NOMO-1 (cell line): Measurements from ENCODE around the gene ZDHHC22.
"Not testable (repeated sequence)": the region's sequence is repeated elsewhere in the genome, so short reads cannot be mapped to it uniquely, and the experiment has no call there.

ENCODE experiments used
- DNase-seq, 2 experiments: peaks; one replicate each; lab custom pipeline; 2025; ENCODE audit not compliant: unreplicated experiment in 2 of 2; lab: John Stamatoyannopoulos, UW

ZDHHC22 gene

DNA sequence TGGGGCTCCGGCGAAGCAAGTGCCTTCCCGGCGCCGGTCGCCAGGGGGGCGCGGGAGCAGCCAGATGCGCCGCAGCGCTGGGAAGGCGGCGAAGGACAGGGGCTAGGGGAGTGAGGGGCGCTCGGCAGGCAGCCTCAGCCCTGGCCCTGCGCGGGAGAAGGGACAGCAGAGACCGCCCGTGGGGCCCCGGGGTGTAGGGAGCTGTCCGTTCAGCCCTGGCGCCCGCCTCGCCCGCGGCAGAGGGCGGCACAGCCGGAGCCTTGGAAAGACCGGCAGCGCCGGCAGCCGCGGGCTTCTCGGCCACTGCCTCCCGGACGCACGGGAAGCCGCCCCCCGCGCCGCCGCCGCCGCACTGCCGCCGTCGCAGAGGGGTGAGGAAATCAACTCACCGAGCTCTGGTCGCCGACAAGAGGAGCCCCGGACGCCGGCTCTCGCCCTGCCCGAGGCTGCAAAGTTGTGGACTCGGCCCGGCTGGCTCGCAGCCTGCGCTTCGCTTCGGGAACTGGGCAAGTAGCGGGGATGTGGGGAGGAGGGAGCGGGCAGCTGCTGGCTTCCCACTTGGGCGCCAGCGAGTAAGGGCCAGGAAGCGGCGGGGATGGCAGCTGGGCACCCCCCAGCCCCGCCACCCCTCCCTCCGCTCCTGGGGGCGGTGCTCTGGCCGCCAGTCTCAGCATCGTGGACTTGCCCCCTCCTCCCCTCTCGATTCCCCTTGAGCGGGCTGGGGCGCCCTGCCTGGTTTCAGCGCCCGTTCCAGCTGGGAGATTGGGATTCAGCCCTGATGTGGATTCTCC lies at the start of gene ZDHHC22:
TSS of gene ZDHHC22 (minus strand) at position 578 of the 791 bp plus-strand sequence. CDS start 2,053 bp downstream, outside the sequence.
- no peak for DNase-seq

GRCh38 chr14:77190977-77191376 lies 49.4 kb upstream of the ZDHHC22 start:
- DNase-seq: no peak

DNA sequence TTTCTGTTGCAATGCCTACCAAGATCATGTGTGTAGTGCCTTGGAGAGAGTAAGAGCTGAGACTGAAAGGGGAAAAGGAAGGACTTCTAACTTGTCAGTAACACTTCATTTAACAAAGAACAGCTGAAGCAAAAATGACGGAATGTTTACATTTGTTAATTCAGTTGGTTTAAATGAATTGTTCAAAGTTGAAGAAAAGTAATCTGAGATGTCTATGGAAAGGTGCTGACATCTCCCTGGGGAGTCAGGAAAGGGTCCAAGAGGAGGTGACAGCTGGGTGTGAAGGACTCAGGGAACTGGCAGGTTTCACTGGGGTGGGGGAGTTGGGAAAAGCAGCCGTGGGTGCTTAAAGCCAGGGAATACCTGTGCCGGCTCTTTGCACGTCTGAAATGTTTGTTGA lies 47.9 kb upstream of the ZDHHC22 start:
- no peak for DNase-seq

DNA sequence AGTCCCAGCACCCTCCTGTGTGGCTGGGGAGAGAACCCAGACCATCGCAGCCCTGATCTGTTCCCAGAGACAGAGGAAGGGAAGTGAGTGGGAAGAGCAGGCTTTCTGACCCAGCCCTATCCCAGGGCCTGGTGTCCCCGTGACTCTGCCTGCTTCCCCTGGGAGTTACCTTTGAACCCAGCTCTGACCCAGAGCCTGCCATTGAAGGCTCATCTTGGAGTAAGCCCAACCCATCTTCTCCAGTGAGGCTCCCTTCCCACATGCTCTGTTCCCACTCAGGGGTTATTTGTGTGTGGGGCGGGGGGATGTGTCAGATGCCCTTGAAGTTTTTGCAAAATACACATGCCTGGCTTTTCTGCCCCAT lies 46.0 kb upstream of the ZDHHC22 start:
- no peak for DNase-seq

- no peak for DNase-seq
Observed at GRCh38 chr14:77186911-77187648, 45.5 kb upstream of the ZDHHC22 start.

- no peak for DNase-seq
Observed at GRCh38 chr14:77185093-77185465, 43.5 kb upstream of the ZDHHC22 start.

GRCh38 chr14:77184396-77185092 lies 43.0 kb upstream of the ZDHHC22 start:
- DNase-seq: peak in 1 of 2 experiments; percentile 7

DNA sequence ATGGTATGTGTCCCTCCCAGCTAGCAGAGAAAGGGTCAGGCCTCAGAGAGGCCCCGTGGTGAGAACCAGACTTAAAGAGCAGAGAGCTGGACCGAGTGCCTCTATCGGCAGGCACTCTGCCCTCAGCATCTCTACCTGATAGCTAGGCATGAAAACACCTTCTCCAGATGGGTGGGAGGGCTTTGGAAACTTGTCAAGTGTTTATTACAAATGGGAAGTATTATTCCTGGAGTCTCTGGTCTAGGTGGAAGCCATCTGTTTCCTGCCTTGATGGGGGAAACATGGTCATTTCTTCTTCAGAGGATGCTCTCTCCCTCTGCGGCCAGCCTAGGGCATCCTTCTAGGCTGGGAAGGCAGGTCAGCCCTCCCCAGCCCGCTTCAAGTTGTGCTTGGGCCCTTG lies 42.3 kb upstream of the ZDHHC22 start:
- no peak for DNase-seq

DNA sequence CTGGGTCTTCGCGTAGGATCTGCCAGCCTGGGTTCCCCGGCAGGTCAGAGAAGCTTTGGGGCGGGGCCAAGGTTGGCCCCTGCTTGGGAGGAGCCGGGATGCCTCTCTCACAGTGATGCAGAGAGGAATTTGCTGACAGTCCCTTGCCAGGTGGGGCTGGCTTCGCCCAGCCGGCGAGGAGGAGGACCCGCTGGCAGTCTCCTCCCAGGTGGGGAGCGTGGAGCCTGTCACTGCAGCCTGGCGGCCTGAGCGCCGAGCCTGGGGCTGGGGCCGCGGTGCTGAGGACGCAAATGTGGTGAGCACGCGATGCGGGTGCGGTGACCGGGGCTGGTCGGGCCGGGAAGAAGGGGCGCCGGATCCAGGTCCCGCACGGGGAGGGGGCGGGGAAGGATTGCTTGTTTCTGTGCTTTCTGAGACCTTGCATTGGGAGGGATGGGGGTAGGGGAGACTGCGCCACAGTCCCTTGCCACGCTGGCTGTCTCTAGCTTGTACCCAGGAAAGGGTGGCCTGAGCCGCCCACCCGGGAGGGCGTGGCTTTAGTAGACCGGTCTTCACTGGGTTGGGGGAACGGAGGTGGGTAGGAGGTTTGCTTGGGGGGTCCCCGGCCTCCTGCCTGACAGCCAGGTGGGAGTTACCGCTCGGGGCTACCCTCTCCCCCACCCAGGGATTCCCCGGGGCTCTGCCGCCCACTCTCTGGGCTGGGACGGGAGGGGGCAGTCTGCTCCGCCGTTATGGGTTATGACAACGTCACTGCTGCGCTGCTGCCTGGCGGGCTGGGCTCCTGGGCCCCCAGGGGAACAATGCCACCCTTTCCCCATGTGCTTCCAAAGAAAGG lies 40.2 kb upstream of the ZDHHC22 start, which contains the start of gene TMEM63C:
TSS of gene TMEM63C (plus strand) at position 196 of the 835 bp plus-strand sequence. CDS start 37,016 bp downstream, outside the sequence.
- DNase-seq: peak; percentile 83 to 86

DNA sequence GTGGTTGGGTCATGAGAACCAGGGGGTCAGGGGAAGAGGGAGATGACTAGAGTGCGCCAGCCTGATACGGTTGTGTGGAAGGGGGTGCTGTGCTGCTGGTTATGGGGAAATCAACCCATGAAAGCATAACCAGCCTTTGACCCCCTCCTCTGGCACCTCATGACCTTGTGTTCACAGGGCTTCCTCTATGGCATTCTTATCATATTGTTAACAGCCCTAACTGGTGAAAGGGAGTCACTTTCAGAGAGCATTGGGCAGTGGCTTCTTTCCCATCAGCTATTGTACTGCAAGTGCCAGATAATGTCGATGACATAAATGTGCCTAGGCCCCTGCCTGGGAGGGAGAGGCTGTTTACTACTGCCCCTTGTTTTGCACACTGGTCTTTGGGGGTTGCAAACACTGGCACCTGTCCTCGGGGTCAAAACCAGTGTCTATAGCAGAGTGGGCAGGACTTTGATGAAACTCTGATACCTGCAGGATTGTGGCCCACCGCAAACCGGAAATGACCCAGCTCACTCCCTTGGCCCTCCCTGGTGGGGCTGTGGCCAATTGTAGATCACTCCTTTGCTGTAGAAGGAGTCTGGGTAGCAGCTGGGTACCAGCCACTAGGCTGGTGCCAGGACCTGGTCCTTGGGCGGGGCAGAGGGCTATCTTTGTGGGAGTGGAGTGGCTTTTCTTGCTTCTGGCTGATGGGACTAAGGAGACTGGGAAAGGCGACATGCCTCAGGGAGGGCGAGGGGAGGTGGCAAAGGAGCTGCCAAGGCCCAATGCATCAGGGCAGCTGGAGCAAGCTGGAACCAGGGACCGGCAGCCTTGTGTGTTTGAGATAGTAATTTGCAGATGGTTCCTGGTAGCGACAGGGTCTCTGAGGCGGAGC lies 39.4 kb upstream of the ZDHHC22 start:
- no peak for DNase-seq

GRCh38 chr14:77178656-77179055 lies 37.1 kb upstream of the ZDHHC22 start:
- DNase-seq: no peak

GRCh38 chr14:77177702-77178101 lies 36.1 kb upstream of the ZDHHC22 start:
- peak; percentile 1 to 62 for DNase-seq

- no peak for DNase-seq
Observed at GRCh38 chr14:77175843-77176242, 34.3 kb upstream of the ZDHHC22 start.

GRCh38 chr14:77173911-77174617 lies 32.5 kb upstream of the ZDHHC22 start:
- not testable (repeated sequence) for DNase-seq

- no peak for DNase-seq
Observed at GRCh38 chr14:77172916-77173315, 31.3 kb upstream of the ZDHHC22 start.

DNA sequence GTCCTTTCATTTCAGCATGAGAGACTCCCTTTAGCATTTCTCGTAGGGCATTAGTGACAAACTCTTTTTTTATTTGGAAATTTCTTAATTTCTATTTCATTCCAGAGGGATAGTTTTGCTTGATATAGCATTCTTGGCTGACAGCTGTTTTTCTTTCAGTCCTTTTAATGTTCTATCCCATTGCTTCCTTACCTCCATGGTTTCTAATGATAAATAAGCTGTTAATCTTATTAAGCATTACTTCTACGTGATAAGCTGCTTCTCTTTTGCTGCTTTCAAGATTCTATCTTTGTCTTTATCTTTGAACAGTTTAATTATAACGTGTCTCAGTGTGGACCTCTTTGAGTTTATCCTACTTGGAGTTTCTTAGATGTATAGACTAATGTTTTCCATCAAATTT lies 28.5 kb upstream of the ZDHHC22 start:
- DNase-seq: no peak

DNA sequence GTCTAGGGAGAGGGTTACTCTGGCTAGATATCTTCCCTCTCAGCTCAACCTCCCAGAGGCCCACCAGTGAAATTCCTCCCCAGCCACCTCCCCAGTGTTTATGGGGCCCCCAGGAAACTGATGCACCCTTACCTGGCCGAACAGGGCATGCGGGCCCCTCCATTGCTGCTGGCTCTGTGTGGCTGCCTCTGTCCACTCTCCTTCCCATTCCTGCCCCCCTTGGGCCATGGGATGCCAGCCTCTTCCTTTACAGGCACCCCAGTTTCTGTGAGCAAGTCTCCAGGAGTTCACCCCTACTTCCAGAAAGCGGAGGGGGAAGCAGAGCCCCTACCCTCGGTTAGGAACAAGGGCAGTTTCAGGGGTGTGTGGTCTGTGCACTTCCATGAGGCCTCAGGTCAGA lies 19.4 kb upstream of the ZDHHC22 start:
- DNase-seq: no peak

DNA sequence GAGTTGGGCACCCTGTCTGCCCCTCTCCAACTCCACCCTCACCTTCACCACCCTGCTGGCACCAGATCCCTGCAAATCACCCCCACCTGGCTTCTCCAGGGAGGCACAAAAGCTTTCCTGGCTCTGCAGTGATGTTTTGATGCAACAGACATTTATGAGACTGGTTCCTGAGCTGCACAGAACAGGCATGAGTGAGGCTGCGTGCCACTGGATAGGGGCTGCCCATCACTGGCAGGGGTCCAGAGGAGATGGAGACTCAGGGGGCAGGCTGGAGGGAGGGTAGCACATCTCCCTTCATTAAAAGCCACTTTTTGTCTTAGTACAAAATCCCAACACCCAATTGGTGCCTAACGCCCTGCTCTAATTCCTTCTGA lies 17.3 kb upstream of the ZDHHC22 start:
- DNase-seq: no peak
